Panc1 (cell line): Measurements from ENCODE around the gene PLCH2. TPM values are rescaled to one million over a fixed set of nuclear protein-coding genes. Genes with fewer than 3 reads are reported as not detected.
"Not testable (repeated sequence)": the region's sequence is repeated elsewhere in the genome, so short reads cannot be mapped to it uniquely, and the experiment has no call there.

Experiments
- ATAC-seq: fragments of 200-7000 bp; cut with Tn5 transposase; 2 replicates; pipeline ENCODE4 v1.9.1; 2020; ENCODE audit warnings: mild to moderate bottlenecking, moderate library complexity
- BruUV-seq: library from RNA; stranded (reverse); fragments of 400-500 nt; replicated peaks from 2 replicates; lab custom pipeline; 2021; lab: Mats Ljungman, UMichigan
- CTCF ChIA-PET: fragments of 300-600 bp; sonication (Branson Sonifier 250); formaldehyde crosslinking; loops from one replicate; lab custom pipeline; 2022; ENCODE audit warnings: antibody characterized with exemption; lab: Charles Lee
- POLR2A ChIA-PET: fragments of 300-600 bp; sonication (Branson Sonifier 250); formaldehyde crosslinking; loops from one replicate; lab custom pipeline; 2022; ENCODE audit warnings: antibody characterized with exemption; lab: Charles Lee
- DNase-seq: peaks from one replicate; pipeline ENCODE4 v3.0.0-alpha.2; 2010; ENCODE audit warnings: low read depth, low spot score
- H3K27ac ChIP-seq: 2 replicates; pipeline ENCODE4 v1.5.1; 2011; ENCODE audit warnings: mild to moderate bottlenecking, low read length, inconsistent platforms
- H3K27me3 ChIP-seq: fragments of 200-500 bp; sonication (Bioruptor generic); 2 replicates; pipeline ENCODE4 v1.6.0; 2014; ENCODE audit warnings: low read length, inconsistent platforms; ENCODE audit not compliant: control insufficient read depth, insufficient read depth
- H3K36me3 ChIP-seq: fragments of 200-500 bp; sonication (Bioruptor generic); 2 replicates; pipeline ENCODE4 v1.5.1; 2014; ENCODE audit warnings: inconsistent platforms, mild to moderate bottlenecking, low read length, moderate library complexity; ENCODE audit not compliant: control insufficient read depth, insufficient read depth
- H3K4me1 ChIP-seq: 2 replicates; pipeline ENCODE4 v1.5.1; 2011; ENCODE audit warnings: inconsistent platforms, mild to moderate bottlenecking, low read length, moderate library complexity; ENCODE audit not compliant: control insufficient read depth, insufficient read depth
- H3K4me3 ChIP-seq, 2 experiments: 2 replicates each; pipeline ENCODE4 v1.5.1; 2011 to 2012; ENCODE audit warnings: low read depth in 2 of 2, low read length in 2 of 2, mild to moderate bottlenecking in 2 of 2, inconsistent platforms in 1 of 2, moderate library complexity in 1 of 2
- H3K9me3 ChIP-seq: fragments of 200-500 bp; sonication (Bioruptor generic); 2 replicates; pipeline ENCODE4 v1.5.1; 2014; ENCODE audit warnings: low read depth, mild to moderate bottlenecking, inconsistent platforms, low read length, moderate library complexity; ENCODE audit not compliant: control insufficient read depth, insufficient read depth
- CTCF ChIP-seq: fragments of 450-650 bp; IDR thresholded peaks from 2 replicates; pipeline ENCODE4 v1.5.1; 2017; ENCODE audit warnings: mild to moderate bottlenecking
- POLR2AphosphoS5 ChIP-seq: IDR thresholded peaks from 2 replicates; pipeline ENCODE4 v1.6.1; 2012; ENCODE audit warnings: mild to moderate bottlenecking, low read depth, low read length, moderate library complexity
- SIN3A ChIP-seq: IDR thresholded peaks from 2 replicates; pipeline ENCODE4 v1.6.1; 2012; ENCODE audit warnings: low read depth, mild to moderate bottlenecking, low read length, moderate library complexity, borderline replicate concordance; ENCODE audit not compliant: insufficient read depth
- TCF7L2 ChIP-seq: IDR thresholded peaks from 2 replicates; pipeline ENCODE4 v1.6.1; 2011; ENCODE audit warnings: mild to moderate bottlenecking, low read depth, low read length, inconsistent platforms
- in situ Hi-C: cut with HindIII; loops from 2 replicates; pipeline ENCODE4 v1.10.0; 2016; ENCODE audit warnings: low sequenced_read_pairs, low pct_unique_long_range_greater_than_20kb
- intact Hi-C: fragments of 100-400 bp; cut with micrococcal nuclease; formaldehyde crosslinking; loops from one replicate; pipeline ENCODE4 v1.10.0; 2022; ENCODE audit not compliant: unreplicated experiment
- total RNA-seq: library from RNA; stranded (reverse); gene quantifications from one replicate; pipeline ENCODE4 v1.2.1, GENCODE V29; 2021; ENCODE audit not compliant: unreplicated experiment
- TF ChIP-seq, protein P1 (sequence below), 2 experiments: IDR thresholded peaks; 2 replicates each; pipeline ENCODE4 v1.6.1; 2011 to 2012; ENCODE audit warnings: low read depth in 2 of 2, control low read depth in 1 of 2, low read length in 1 of 2, mild to moderate bottlenecking in 1 of 2, moderate library complexity in 1 of 2; ENCODE audit not compliant: insufficient read depth in 1 of 2

The PLCH2 gene
- total RNA-seq, 1 experiment from 2014 or later = 41.2 TPM

DNA sequence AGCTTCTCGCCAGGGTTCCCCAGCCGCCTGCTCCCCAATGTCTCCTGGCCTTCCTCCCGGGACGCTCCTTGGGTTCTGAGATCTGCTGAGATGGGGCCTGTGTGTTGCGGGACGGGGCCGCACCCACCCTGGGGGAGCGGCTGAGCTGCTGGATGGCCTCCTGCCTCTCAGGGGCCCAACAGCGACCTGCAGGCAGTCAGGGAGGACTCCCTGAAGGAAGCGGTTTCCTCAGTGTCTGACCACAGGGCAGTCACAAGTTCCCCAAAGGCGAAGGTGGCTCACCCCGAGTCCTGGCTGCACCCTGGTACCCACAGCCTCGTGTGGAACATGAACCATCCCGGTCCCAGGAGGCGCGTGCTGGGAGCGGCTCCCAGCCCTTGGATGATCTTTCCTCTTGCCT is 18.6 kb upstream of the PLCH2 start:
- Histone ChIP-seq H3K27me3 (no peaks in the 10 kb centered on the region), H3K4me3 (no peak overlapping the region), H3K9me3 (no peaks in the 10 kb centered on the region), H3K36me3 (no peaks in the 10 kb centered on the region), H3K27ac (peak overlapping the region; percentile 95), H3K4me1 (peaks cover 100% of the 10 kb centered on the region)
- TF ChIP-seq CTCF = peak; percentile 2; the same call in 1 of the 2 replicates
- TF ChIP-seq, protein P1, sequence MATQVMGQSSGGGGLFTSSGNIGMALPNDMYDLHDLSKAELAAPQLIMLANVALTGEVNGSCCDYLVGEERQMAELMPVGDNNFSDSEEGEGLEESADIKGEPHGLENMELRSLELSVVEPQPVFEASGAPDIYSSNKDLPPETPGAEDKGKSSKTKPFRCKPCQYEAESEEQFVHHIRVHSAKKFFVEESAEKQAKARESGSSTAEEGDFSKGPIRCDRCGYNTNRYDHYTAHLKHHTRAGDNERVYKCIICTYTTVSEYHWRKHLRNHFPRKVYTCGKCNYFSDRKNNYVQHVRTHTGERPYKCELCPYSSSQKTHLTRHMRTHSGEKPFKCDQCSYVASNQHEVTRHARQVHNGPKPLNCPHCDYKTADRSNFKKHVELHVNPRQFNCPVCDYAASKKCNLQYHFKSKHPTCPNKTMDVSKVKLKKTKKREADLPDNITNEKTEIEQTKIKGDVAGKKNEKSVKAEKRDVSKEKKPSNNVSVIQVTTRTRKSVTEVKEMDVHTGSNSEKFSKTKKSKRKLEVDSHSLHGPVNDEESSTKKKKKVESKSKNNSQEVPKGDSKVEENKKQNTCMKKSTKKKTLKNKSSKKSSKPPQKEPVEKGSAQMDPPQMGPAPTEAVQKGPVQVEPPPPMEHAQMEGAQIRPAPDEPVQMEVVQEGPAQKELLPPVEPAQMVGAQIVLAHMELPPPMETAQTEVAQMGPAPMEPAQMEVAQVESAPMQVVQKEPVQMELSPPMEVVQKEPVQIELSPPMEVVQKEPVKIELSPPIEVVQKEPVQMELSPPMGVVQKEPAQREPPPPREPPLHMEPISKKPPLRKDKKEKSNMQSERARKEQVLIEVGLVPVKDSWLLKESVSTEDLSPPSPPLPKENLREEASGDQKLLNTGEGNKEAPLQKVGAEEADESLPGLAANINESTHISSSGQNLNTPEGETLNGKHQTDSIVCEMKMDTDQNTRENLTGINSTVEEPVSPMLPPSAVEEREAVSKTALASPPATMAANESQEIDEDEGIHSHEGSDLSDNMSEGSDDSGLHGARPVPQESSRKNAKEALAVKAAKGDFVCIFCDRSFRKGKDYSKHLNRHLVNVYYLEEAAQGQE (IDR thresholded peaks at IDR 0.05; ENCODE audit: insufficient read depth in 1 of 2, low read depth in 2 of 2, low read length in 1 of 2) = no peak
- intact Hi-C loops = no loop called here
- in situ Hi-C loops = no loop called here
- BruUV-seq = no TSS peak
- POLR2A ChIA-PET = no interaction called here
- CTCF ChIA-PET = no interaction called here
- DNase-seq (no peak), ATAC-seq (no peak)

DNA sequence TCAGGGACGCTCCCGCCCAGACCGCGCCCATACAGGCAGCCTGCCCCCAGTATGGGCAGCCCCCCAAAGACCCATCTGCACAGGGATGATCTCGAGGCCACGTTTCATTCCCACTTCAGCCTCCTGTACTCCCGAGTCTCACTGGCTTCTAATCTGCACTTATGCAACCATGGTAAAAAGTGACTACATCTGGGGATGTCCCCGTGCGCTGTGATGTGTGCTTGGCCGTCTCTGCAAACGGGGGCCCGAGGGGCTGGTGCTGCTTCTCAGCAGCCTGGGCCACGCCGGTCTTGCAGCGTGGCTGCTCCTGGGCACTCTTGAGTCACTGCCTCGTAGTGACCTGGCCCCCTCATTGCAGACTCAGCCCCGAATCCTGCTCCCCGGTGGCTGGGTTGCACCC is 17.4 kb upstream of the PLCH2 start:
- DNase-seq = no peak
- ChIA-PET POLR2A (no interaction called here), CTCF (no interaction called here)

DNA sequence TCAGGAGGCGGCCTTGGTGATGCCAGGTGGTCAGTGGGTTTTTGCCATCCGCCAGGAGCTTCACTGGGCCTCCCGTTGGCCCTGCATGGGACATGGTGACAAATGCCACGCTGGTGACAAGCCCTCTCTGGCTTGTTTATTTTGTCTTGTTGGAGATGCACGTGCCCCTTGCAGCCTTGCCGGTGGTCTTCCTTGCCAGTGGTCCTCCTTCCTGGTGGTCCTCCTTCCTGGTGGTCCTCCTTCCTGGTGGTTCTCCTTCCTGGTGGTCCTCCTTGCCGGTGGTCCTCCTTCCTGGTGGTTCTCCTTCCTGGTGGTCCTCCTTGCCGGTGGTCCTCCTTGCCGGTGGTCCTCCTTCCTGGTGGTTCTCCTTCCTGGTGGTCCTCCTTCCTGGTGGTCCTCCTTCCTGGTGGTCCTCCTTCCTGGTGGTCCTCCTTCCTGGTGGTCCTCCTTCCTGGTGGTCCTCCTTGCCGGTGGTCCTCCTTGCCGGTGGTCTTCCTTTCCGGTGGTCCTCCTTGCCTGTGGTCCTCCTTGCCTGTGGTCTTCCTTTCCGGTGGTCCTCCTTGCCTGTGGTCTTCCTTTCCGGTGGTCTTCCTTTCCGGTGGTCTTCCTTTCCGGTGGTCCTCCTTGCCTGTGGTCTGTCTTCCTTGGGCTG is 16.9 kb upstream of the PLCH2 start:
- DNase-seq, POLR2A ChIA-PET: not testable (repeated sequence)

More for the DNA sequence above, 17.4 kb upstream of the PLCH2 start:
- H3K4me1 ChIP-seq = peaks cover 100% of the 10 kb centered on the region
- ATAC-seq = 0 out of 2 replicates have a peak, but pooled peaks have one; percentile 9
- intact Hi-C loops = no loop called here
- no peaks in the 10 kb centered on the region for H3K36me3 ChIP-seq
- no TSS peak for BruUV-seq
- H3K9me3 ChIP-seq = no peaks in the 10 kb centered on the region
- no peaks in the 10 kb centered on the region for H3K27me3 ChIP-seq
- no peak for TF ChIP-seq POLR2AphosphoS5
- TF ChIP-seq, protein P1 (IDR thresholded peaks at IDR 0.05; ENCODE audit: insufficient read depth in 1 of 2, low read depth in 2 of 2, low read length in 1 of 2) = no peak
- no peak for TF ChIP-seq CTCF
- TF ChIP-seq TCF7L2 = no peak
- TF ChIP-seq SIN3A = no peak
- peak overlapping the region; percentile 95 for H3K27ac ChIP-seq
- H3K4me3 ChIP-seq = no peak overlapping the region
- in situ Hi-C loops = no loop called here

More for the DNA sequence above, 16.9 kb upstream of the PLCH2 start:
- H3K9me3 ChIP-seq, H3K27me3 ChIP-seq, ATAC-seq, BruUV-seq, intact Hi-C loops, H3K36me3 ChIP-seq, CTCF ChIA-PET, in situ Hi-C loops, H3K4me3 ChIP-seq: not testable (repeated sequence)
- peak overlapping the region; percentile 95 for H3K27ac ChIP-seq
- H3K4me1 ChIP-seq = peaks cover 100% of the 10 kb centered on the region
